HUES48 (cell line): ENCODE data around the gene PRKAG2.

Experiments
- H3K27ac ChIP-seq: one replicate; pipeline ENCODE4 v1.7.0; 2013; ENCODE audit warnings: low read depth, low read length, inconsistent platforms
- H3K27me3 ChIP-seq: 2 replicates; pipeline ENCODE4 v1.6.1; 2013; ENCODE audit warnings: mild to moderate bottlenecking, low read length; ENCODE audit not compliant: control insufficient read depth, insufficient read depth
- H3K36me3 ChIP-seq: 2 replicates; pipeline ENCODE4 v1.6.1; 2013; ENCODE audit warnings: low read length; ENCODE audit not compliant: control insufficient read depth, insufficient read depth
- H3K4me1 ChIP-seq: 2 replicates; pipeline ENCODE4 v1.6.1; 2013; ENCODE audit warnings: mild to moderate bottlenecking, low read length; ENCODE audit not compliant: control insufficient read depth, insufficient read depth
- H3K4me3 ChIP-seq: 2 replicates; pipeline ENCODE4 v1.5.1; 2013; ENCODE audit warnings: mild to moderate bottlenecking, low read depth, low read length
- H3K9ac ChIP-seq: 2 replicates; pipeline ENCODE4 v1.6.1; 2013; ENCODE audit warnings: mild to moderate bottlenecking, low read depth, low read length, moderate library complexity
- H3K9me3 ChIP-seq: 2 replicates; pipeline ENCODE4 v1.6.1; 2013; ENCODE audit warnings: low read length; ENCODE audit not compliant: control insufficient read depth, insufficient read depth

PRKAG2 gene

DNA sequence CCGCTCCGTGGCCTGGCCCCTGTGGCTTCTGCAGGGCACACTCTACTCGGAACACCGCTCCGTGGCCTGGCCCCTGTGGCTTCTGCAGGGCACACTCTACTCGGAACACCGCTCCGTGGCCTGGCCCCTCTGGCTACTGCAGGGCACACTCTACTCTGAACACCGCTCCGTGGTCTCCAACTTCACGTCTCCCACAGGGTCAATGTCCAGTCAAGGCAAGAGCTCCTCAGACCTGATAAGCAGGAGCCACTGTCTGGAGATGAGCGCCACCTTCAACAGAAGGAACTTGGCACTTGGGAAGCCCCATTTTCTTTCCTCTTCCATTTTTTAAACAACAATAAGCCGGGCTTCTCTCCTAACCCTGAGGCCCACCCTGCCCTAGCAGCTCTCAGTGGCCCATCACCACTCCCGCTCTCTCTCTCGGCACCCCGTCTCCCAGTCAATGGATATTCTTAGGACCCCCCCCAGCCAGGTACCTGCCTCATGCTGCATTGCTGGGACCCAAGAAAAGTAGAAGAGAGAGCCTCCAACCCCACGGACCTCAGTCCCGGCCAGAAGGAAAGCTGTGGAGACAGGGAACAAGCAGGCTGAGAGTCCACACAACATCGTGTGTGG, 56.3 kb downstream of the PRKAG2 start:
- H3K4me3 ChIP-seq = no peak overlapping the region
- H3K36me3 ChIP-seq = no peaks in the 10 kb centered on the region
- no peak overlapping the region for H3K9ac ChIP-seq
- H3K4me1 ChIP-seq = no peaks in the 10 kb centered on the region
- H3K27me3 ChIP-seq = peaks cover 5% of the 10 kb centered on the region; the same call in 1 of the 2 replicates
- no peaks in the 10 kb centered on the region for H3K9me3 ChIP-seq
- no peak overlapping the region for H3K27ac ChIP-seq

- H3K27me3 ChIP-seq = peaks cover 11% of the 10 kb centered on the region; the same call in 1 of the 2 replicates
Measured at GRCh38 chr7:151819866-151820265, 57.0 kb downstream of the PRKAG2 start.

GRCh38 chr7:151818674-151819519, 58.0 kb downstream of the PRKAG2 start:
- H3K4me1 ChIP-seq = peaks cover 15% of the 10 kb centered on the region
- no peaks in the 10 kb centered on the region for H3K36me3 ChIP-seq
- peaks cover 13% of the 10 kb centered on the region; the same call in 1 of the 2 replicates for H3K27me3 ChIP-seq
- no peak overlapping the region for H3K4me3 ChIP-seq
- no peak overlapping the region for H3K27ac ChIP-seq
- H3K9me3 ChIP-seq = no peaks in the 10 kb centered on the region
- no peak overlapping the region for H3K9ac ChIP-seq

More at GRCh38 chr7:151819866-151820265, 57.0 kb downstream of the PRKAG2 start:
- Histone ChIP-seq H3K4me1 (peaks cover 6% of the 10 kb centered on the region), H3K9ac (no peak overlapping the region), H3K9me3 (no peaks in the 10 kb centered on the region), H3K27ac (no peak overlapping the region), H3K36me3 (no peaks in the 10 kb centered on the region), H3K4me3 (no peak overlapping the region)

GRCh38 chr7:151817981-151818673, 58.8 kb downstream of the PRKAG2 start:
- H3K36me3 ChIP-seq = no peaks in the 10 kb centered on the region
- no peak overlapping the region for H3K4me3 ChIP-seq
- H3K27ac ChIP-seq = no peak overlapping the region
- H3K9ac ChIP-seq = no peak overlapping the region
- peaks cover 20% of the 10 kb centered on the region for H3K27me3 ChIP-seq
- H3K4me1 ChIP-seq = peaks cover 23% of the 10 kb centered on the region
- no peaks in the 10 kb centered on the region for H3K9me3 ChIP-seq

DNA sequence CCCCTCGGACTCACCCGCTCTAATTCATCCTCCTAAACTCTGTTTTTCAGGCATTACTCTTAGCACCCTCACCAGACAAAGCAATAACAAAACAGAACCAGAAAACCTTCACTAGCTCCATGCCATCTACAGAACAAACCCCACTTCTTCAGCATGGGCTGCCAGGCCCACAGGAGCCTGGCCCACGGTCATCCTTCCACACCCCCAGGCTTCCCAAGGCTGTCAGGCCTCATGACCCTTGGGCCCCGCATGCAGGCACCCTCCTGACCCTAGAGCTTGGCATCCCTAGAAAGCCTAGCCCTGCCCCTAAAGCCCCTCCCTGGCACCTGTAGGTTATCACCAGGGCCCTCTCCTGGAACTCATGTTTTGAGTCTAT, 59.6 kb downstream of the PRKAG2 start:
- Histone ChIP-seq H3K36me3 (no peaks in the 10 kb centered on the region), H3K4me3 (no peak overlapping the region), H3K4me1 (peaks cover 25% of the 10 kb centered on the region), H3K27me3 (peaks cover 22% of the 10 kb centered on the region), H3K27ac (no peak overlapping the region), H3K9me3 (no peaks in the 10 kb centered on the region), H3K9ac (no peak overlapping the region)

DNA sequence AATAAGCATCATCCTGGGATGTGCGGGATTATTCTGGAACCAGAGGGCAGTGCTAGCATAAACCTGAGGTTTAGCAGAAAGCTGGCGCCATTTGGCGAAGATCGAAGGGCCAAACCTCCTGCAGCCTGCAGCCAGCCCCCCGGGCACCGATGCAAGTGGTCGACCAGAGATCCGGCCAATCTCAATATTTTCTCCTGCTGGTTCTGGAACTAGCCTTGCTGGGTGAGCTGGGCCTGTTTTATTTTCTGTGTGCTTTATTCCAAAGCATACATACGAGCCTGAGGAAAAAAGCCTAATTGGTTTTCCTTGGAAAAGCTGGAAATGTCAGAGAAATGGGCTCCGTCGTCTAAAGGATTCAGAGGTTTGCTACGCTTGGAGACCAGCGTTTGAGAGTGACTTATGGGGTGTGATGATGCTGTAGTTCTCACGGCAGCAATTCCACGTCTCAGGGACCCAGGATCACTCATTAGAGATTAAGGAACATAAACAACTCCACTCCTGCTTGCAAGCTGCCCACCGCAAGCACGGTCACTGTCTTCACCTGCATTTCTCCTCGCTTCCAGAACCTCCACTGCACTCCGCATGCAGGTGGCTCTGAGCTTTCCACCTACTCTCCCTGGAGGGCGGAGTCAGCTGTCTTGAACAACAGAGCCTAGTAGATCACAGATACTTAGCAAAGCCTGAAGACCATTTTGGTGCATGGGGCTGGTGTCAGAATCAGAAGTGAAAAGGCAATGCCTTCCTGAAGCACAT, 60.2 kb downstream of the PRKAG2 start:
- Histone ChIP-seq H3K36me3 (no peaks in the 10 kb centered on the region), H3K27me3 (peaks cover 22% of the 10 kb centered on the region), H3K4me3 (no peak overlapping the region), H3K9ac (no peak overlapping the region), H3K27ac (no peak overlapping the region), H3K9me3 (no peaks in the 10 kb centered on the region), H3K4me1 (peaks cover 25% of the 10 kb centered on the region)

- H3K4me3 ChIP-seq = no peak overlapping the region
- no peaks in the 10 kb centered on the region for H3K9me3 ChIP-seq
- peaks cover 22% of the 10 kb centered on the region for H3K27me3 ChIP-seq
- peaks cover 25% of the 10 kb centered on the region for H3K4me1 ChIP-seq
- no peak overlapping the region for H3K27ac ChIP-seq
- no peak overlapping the region for H3K9ac ChIP-seq
- H3K36me3 ChIP-seq = no peaks in the 10 kb centered on the region
Measured at GRCh38 chr7:151815419-151815818, 61.5 kb downstream of the PRKAG2 start.

- Histone ChIP-seq H3K4me3 (peak overlapping the region; percentile 29; the same call in 1 of the 2 replicates), H3K27ac (peak overlapping the region; percentile 56), H3K27me3 (peaks cover 22% of the 10 kb centered on the region), H3K4me1 (peaks cover 25% of the 10 kb centered on the region), H3K9me3 (no peaks in the 10 kb centered on the region), H3K9ac (no peak overlapping the region), H3K36me3 (no peaks in the 10 kb centered on the region)
Measured at GRCh38 chr7:151814400-151815009, 62.4 kb downstream of the PRKAG2 start.

GRCh38 chr7:151813997-151814396, 62.9 kb downstream of the PRKAG2 start:
- Histone ChIP-seq H3K27ac (peak overlapping the region; percentile 56), H3K27me3 (peaks cover 22% of the 10 kb centered on the region), H3K9ac (no peak overlapping the region), H3K4me3 (peak overlapping the region; percentile 29; the same call in 1 of the 2 replicates), H3K9me3 (no peaks in the 10 kb centered on the region), H3K36me3 (no peaks in the 10 kb centered on the region), H3K4me1 (peaks cover 25% of the 10 kb centered on the region)

GRCh38 chr7:151813445-151813844, 63.5 kb downstream of the PRKAG2 start:
- Histone ChIP-seq H3K27me3 (peaks cover 22% of the 10 kb centered on the region), H3K4me1 (peaks cover 25% of the 10 kb centered on the region), H3K9me3 (no peaks in the 10 kb centered on the region), H3K4me3 (peak overlapping the region; percentile 29; the same call in 1 of the 2 replicates), H3K9ac (no peak overlapping the region), H3K27ac (no peak overlapping the region), H3K36me3 (no peaks in the 10 kb centered on the region)
